NCI-H1105 (cell line): ENCODE measurements around the gene KIFC1.
A peak's percentile ranks its signal among the peaks of the same experiment; 100 is the strongest.

Experiments
- DNase-seq: peaks from one replicate; lab custom pipeline; 2025; lab: John Stamatoyannopoulos, UW

Gene KIFC1

GRCh38 chr6:33411632-33412005, 20.0 kb downstream of the KIFC1 start:
- no peak for DNase-seq

- DNase-seq = no peak
These were observed 20.8 kb downstream of the KIFC1 start for GRCh38 chr6:33412140-33413009.

DNA sequence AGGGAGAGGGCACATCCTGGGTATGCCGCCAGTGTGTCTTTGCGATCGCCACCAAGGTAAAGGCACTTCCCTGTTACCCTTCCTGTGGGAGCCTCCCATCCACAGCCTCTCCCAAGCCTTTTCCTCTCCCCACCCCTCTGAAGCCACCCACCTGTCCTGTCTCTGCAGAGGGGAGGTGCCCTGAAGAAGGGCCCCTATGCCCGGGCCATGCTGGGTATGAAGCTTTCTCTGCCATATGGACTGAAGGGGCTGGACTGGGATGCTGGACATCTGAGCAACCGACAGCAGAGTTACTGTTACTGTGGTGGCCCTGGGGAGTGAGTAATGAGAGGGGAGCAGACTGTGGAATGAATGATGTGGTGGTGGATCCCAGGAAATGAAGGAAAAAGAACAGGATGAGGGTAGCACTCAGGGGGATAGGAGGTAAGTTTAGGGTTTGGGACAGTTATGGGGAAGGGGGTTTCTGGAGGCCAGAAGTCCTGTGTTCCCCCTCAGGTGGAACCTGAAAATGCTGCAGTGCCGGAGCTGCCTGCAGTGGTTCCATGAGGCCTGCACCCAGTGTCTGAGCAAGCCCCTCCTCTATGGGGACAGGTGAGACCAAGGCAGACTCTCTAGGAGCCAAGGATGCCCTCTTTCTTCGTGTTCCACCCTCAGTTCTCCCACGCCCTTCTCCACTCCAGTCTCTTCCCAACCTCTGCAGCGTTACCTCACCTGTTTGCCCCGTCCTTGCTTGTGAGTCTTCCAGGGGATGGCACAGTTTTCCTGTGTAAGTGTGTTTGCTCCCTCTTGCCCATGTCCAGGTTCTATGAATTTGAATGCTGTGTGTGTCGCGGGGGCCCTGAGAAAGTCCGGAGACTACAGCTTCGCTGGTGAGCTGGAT, 21.9 kb downstream of the KIFC1 start:
- no peak for DNase-seq

DNA sequence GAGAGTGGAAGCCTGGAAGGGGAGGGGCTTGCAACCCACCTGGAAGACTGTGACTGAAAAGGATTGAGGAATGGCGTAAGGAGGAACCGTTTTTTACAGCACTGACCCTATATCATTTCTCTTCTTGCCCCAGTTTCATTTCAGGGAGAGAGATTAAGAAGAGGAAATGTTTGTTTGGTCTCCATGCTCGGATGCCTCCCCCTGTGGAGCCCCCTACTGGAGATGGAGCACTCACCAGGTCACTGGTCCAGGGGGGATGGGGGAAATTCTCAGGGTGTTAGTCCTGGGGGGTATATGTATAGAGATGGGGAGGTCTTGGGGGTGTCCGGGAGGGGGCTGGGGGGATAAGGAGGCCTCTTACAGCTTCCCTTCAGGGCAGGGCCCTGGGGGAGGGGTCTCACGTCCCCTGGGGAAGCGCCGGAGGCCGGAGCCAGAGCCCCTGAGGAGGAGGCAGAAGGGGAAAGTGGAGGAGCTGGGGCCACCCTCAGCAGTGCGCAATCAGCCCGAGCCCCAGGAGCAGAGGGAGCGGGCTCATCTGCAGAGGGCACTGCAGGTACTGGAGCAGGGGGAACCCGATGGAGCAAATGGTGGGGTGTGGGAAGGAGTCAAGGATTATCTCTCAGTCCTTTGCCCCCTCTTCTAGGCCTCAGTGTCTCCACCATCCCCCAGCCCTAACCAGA, 23.1 kb downstream of the KIFC1 start:
- no peak for DNase-seq

- no peak for DNase-seq
These were observed 24.2 kb downstream of the KIFC1 start for GRCh38 chr6:33415831-33416230.

DNA sequence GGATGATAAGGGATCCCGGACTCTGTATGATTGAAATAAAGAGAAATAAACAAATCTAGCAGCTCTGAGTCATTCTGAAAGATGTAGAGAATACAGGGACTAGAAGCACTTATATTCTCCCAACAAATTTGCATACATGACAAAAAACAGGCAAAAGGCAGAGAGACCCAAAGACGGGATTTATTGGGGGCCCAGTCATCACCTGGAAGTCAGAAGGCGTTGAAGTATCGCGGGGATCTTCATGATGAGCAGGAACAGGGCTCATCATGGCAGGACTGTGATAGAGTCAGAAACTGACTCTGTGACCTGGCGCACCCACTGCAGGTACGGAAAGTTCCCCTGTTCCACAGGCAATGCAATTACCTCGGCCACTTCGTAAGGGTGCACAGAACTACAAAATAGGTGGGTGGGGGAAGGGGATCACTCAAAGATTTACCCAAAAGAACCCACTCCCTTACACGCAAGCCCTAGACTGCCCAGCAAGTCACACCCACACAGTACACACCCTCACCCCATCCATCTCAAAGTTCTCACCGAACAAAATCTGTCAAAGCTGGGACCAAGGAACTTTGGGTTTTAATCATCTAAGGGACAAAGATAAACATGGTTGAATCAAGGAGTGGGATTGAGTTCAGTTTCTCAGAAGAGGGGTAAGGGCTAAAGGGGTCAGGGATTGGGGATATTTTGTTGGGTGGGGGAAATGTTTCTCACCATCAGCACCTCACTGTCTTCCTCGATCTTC, 24.9 kb downstream of the KIFC1 start:
- no peak for DNase-seq

DNA sequence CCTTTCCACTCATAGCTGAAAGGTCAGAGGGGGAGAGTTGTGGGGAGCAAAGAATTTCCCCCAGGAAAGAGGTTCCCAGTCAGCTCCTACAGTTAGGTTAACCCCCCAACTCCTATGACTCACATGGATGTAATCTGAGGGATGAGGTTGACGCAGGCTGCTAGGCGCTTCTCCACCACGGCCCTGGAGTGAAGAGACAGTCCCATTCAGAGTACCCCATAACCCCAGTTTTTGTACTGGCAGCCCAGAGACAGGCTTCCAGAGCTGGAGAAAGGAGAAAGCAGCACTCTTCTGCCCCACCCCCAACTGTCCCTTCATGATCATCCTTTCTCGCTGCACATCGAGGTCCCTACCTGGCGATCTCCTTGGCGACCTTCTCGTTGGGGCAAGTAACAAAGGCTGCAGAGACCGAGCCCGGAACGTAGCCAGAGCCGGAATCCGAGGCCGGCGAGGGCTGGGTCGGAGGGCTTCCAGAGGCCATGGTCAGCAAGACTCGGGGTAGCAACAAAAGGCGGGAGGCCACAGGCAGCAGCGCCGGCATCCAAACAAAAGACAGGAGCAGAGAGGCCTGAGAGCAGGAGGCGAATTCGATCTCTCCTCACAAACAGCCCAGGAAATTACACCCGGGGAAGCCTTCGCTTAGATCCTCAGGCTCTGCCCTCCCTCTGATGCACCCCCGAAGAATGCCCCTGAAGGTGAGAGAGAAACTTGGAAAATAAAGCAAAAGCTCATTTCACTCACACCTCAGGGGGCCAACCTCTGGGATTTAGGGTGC, 25.7 kb downstream of the KIFC1 start:
- no peak for DNase-seq

DNA sequence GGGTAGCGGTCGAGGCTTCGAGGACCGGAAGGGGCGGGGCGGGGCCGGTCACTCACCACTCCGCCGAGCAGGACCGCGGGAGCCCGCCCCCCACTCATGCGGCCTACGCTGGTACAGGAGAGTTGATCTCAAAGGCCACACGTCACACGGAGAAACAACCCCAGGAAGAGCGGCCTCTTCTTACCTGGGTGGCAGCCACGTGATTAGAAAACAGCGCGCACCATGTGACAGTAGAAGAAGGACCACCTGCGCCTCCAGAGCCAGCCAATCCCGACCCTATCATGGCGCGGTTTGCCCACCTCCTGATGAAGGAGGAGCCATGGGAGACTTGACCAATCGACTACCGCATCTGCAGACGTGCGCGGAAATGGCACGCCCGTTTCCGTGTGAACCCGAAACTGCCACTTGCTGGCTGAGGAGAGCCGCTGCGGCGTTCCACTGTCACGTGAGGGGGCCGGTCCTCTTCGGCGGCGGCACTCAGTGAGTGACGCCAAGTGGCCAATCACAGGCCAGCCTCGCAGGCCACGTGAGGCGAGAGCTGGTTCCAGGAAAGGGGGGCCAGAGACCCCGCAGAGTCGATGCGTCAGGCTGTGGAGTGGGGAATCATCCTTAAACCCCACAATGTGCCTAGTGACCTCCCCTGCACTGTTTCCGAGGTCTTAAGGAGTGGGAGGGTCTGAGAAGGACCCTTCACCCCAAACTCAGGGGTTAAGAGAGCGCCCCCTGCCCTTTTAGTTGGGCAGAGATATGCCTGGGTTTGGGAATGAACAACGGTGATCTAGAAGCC, 26.5 kb downstream of the KIFC1 start, which contains the start of gene CUTA:
Gene CUTA, minus strand, starts transcription at position 205 of the 787 bp plus-strand sequence. Its CDS starts 107 bp downstream, at position 98.
- DNase-seq = peak; percentile 99

DNA sequence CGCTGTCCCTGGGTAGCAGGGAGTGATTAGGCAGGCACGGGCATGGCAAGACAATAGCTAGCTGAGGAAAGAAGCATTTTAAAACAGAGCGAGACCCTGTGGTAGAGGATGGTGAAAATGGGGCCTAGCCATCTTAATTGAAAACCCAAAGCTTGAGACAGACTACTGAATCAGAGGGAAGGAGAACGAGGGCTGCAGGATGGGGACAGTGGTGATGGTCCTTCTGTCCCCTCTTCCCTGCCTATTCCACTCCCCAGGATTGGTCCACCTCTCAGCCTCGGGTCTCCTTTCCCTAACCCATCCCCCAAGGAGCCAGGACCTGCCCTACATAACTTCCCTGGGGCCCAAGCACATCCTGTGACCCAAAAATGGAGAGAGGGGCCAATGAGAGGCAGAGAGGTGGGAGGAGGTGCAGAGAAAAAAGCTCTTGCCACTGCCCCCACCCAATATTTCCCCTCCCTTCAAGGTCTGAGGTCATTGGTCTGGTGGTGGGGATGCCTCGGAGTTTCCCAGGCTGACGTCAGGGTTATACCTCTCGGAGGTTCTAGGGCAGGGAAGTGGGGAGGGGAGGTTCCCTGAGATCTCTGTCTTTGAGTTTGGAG, 27.2 kb downstream of the KIFC1 start:
- no peak for DNase-seq

DNA sequence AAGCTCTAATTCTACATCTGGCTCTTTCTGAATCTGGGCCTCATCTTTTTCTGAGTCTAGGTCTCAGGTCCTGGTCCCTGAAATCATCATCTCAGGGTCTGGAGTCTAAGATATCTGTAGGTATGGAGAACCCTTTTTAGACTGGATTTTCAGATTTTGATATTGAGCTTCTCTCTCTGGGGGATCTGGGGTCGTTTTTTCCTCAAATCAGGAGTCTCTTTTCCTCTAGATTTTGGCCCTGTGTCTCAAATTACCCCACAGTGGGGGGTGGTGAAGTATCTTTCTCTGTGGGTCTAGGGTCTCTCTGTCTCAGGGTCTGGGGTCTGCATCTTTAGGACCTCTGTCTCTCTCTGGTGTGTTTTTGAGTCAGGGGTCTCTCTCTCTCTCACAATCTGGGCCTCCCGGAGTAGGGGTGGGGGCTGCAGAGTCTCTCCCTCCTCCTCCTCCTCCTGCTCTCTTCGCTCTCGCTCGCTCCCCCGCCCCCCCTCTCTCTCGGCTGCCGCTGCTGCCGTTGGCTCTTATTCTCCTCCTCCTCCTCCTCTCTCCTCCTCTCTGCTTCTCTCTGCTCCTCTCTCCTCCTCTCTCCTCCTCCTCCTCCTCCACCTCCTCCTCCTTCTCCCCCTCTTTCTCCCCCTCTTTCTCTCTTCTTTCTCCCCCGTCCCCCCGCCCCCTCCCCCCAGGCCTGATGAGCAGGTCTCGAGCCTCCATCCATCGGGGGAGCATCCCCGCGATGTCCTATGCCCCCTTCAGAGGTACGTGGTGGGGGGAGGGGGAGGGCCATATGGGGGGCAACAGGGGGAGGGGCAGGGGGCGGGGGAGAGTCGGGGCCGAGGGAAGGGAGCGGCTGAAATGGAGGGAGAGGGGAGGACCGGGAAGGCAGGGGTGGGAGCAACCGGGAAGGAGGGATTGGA, 28.2 kb downstream of the KIFC1 start, which contains the start of gene SYNGAP1:
Gene SYNGAP1, plus strand, starts transcription at position 486 of the 911 bp plus-strand sequence. Its CDS starts 200 bp downstream, at position 686.
- DNase-seq = no peak

DNA sequence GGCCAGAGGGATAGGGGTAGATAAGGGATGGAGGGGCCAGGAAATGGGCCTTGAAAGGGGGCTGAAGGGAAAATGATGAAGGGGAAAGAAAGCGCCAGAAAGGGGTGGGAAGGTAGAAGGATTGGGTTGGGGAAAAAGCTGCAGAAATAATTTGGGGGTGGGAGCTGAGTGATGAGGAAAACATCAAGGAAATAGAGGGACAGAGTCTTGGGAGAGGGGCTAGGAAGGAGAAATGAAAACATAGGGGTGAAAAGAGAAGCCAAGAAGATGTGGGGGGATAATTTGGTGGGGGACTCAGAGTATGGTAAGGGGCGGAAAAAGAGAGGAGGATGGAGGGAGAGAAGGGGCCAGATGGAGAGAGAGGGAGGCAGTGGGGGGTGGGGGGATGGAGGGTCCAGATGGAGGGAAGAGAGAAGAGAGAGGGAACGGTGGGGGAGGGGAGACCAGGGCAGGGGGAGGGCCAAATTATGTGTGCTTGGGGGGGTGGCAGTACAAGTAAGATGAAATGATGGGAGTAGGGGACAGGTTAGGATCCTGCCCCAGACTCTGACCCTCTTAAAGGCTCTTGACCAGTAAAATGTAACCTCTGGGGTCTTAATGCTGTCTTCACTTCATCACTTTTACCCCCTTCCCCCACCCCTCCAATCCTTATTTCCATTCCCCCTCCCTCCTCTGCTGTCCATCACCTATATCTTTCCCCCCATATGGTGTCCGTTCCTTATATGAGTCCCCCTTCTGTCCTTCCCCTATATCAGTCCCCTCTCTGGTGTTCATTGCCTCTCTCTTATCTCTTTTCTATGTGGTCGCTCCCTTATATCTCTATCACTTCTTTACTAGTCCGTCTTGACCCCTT, 29.1 kb downstream of the KIFC1 start:
- no peak for DNase-seq

- no peak for DNase-seq
These were observed 29.7 kb downstream of the KIFC1 start for GRCh38 chr6:33421344-33421643.

DNA sequence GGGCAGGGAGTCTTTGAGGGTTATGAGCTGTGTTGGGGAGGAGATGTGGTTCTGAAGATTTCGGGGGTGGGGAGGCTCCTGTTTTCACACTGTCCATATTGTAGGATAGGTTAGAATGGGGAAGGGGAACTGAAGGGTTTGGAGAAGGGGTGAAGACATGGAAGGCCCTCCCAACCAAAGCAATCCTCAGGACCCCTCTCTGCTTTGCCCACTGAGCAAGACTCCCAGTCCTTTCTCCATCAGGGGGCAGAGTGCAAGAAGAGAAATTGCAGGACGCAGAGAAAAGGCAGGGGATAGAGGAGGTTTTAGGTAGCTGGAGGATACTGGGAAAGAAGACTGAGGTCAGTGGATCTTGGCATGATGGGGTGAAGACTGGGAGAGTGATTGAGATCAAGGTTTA, 32.2 kb downstream of the KIFC1 start:
- DNase-seq = no peak

DNA sequence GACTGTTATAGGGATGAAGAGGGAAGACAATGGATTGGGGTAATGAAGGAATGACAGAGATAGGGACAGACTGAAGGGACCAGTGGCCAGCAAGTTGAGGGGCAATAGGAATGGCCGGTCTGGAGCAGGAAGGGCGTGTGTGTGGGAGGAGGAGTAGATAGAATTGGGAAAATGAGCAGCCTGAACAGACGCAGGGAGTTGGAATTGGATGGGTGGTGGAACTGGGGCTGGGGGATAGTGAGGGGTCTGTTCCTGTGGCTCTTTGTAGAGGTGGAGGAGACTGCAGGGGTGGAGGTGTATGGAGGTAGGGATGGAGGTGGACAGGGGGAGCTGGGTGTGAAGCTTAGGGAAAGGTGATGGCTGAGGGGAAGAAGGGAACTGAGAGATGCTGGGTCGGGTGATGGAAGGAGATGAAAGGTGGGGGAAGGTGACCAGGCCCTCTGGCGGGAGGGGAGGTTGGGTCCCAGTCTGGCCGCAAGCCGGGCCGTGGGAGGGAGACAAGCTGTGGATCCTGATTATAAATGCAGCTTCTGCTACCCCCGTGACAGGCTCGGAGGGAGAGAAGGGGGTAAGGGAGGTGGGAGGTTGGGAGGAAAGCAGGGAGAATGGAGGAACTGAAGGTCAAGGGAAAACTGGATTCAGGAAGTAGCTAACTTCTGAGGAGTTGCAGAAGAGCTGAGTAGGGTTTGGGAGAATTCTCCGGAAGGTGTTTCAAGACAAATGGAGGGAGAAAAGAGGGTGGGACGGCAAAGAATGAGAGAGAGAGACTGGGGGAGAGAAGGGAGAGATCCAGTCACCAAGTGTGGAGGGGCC, 33.4 kb downstream of the KIFC1 start:
- no peak for DNase-seq

DNA sequence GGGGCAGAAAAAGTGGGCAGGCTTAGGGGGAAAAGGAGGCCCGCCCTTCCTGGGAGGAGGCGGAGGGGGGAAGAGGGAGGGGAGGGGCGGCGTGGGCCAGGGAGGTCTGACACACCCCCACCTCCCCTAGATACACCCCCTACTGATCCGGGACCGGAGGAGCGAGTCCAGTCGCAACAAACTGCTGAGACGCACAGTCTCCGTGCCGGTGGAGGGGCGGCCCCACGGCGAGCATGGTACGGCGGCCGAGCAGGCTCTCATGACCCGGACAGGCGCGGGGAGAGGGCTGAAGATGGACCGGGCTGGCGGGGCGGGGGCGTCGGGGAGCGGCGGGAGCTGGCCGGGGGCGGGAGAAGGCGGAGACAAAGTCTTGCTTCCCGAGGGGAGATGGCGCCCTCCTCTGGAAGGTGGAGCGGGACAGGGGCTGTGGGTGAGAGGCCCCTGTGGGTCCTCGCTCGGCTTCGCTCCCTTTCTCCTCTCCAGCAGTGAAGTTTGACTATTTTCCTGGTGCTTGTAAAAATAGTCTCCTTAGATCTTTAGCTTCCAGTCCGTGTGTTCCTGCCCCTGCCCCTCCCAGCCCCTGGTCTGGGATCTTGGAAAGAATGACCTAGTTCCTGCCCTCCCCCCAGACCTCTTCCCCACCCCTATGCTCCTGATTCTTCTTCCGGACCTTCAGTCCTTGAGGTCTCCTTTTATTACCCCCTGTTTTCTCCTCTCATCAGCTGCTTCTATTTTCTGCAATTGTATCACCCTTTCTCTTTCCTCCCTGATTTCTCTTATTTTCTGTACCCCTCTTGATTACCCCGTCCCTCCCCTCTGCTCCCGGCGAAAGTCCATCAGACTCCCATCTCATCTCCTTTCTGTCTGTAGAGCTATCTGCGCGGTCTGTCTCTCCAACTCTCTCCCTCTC, 34.3 kb downstream of the KIFC1 start:
- DNase-seq = peak; percentile 78
